ENCODE data around the gene PID1. TPM values are rescaled to one million over a fixed set of nuclear protein-coding genes. Genes with fewer than 3 reads are reported as not detected.

The PID1 gene
- total and polyA plus RNA-seq, 8 donors = 2.9 to 13.5 (median 4.7) TPM

- 36 to 48% methylated on average over 3 of the region's 3 CpGs for WGBS, 2 donors
- H3K4me3 ChIP-seq = no peak overlapping the region
- no peak overlapping the region for H3K27ac ChIP-seq
- FAIRE-seq (no peak), DNase-seq (no peak), ATAC-seq (peak in 2 of 4 donors; percentile 27 to 72)
- no peak for TF ChIP-seq CTCF (IDR thresholded peaks at IDR 0.05)
- no peaks in the 10 kb centered on the region for H3K36me3 ChIP-seq
- no peaks in the 10 kb centered on the region for H3K9me3 ChIP-seq
- H3K4me1 ChIP-seq = no peaks in the 10 kb centered on the region
- H3K27me3 ChIP-seq = no peaks in the 10 kb centered on the region
- intact Hi-C loops (cut with DNase I) = no loop called here
Measured at GRCh38 chr2:229300790-229301189, 29.7 kb upstream of the PID1 start.

GRCh38 chr2:229300371-229300770, 29.3 kb upstream of the PID1 start:
- WGBS, 2 donors = 48 to 60% methylated on average over 1 of the region's 1 CpG
- Histone ChIP-seq H3K27ac (no peak overlapping the region), H3K9me3 (no peaks in the 10 kb centered on the region), H3K4me3 (no peak overlapping the region), H3K36me3 (no peaks in the 10 kb centered on the region), H3K27me3 (no peaks in the 10 kb centered on the region), H3K4me1 (no peaks in the 10 kb centered on the region)
- DNase-seq (no peak), FAIRE-seq (no peak), ATAC-seq (no peak)
- intact Hi-C loops (cut with DNase I) = no loop called here
- TF ChIP-seq CTCF (IDR thresholded peaks at IDR 0.05) = no peak

GRCh38 chr2:229297247-229297646, 26.2 kb upstream of the PID1 start:
- intact Hi-C loops (cut with DNase I) = no loop called here
- Histone ChIP-seq H3K9me3 (no peaks in the 10 kb centered on the region), H3K27ac (no peak overlapping the region), H3K36me3 (no peaks in the 10 kb centered on the region), H3K27me3 (no peaks in the 10 kb centered on the region), H3K4me3 (no peak overlapping the region), H3K4me1 (no peaks in the 10 kb centered on the region)
- TF ChIP-seq CTCF (IDR thresholded peaks at IDR 0.05) = no peak
- 28 to 37% methylated on average over 6 of the region's 6 CpGs for WGBS, 2 donors
- ATAC-seq (peak in 3 of 4 donors; percentile 29 to 65 (median 55)), DNase-seq (no peak), FAIRE-seq (no peak)

GRCh38 chr2:229296536-229296935, 25.4 kb upstream of the PID1 start:
- Histone ChIP-seq H3K36me3 (no peaks in the 10 kb centered on the region), H3K27me3 (no peaks in the 10 kb centered on the region), H3K4me1 (no peaks in the 10 kb centered on the region), H3K27ac (no peak overlapping the region), H3K9me3 (no peaks in the 10 kb centered on the region), H3K4me3 (no peak overlapping the region)
- FAIRE-seq = no peak
- no peak for DNase-seq
- no peak for TF ChIP-seq CTCF (IDR thresholded peaks at IDR 0.05)
- WGBS, 2 donors = 60 to 64% methylated on average over 3 of the region's 3 CpGs
- no peak for ATAC-seq
- intact Hi-C loops (cut with DNase I) = no loop called here

- intact Hi-C loops (cut with DNase I) = no loop called here
- H3K4me3 ChIP-seq = no peak overlapping the region
Measured at GRCh38 chr2:229296016-229296415, 24.9 kb upstream of the PID1 start.

More at GRCh38 chr2:229296016-229296415, 24.9 kb upstream of the PID1 start:
- peak in 1 of 4 donors; percentile 41 for ATAC-seq
- Histone ChIP-seq H3K36me3 (no peaks in the 10 kb centered on the region), H3K27ac (no peak overlapping the region), H3K27me3 (no peaks in the 10 kb centered on the region), H3K4me1 (no peaks in the 10 kb centered on the region), H3K9me3 (no peaks in the 10 kb centered on the region)
- DNase-seq = no peak
- TF ChIP-seq CTCF (IDR thresholded peaks at IDR 0.05) = no peak
- no peak for FAIRE-seq

Measured in pancreas (tissue), 10 donors.